WTC11 (cell line): ENCODE measurements around the gene TM2D1.

Source experiments
- CTCF ChIP-seq: fragments of 200-600 bp; IDR thresholded peaks from 2 replicates; pipeline ENCODE4 v1.8.0; 2022; ENCODE audit warnings: antibody characterized with exemption
- HMGXB4 ChIP-seq: sonication (generic); formaldehyde crosslinking; IDR thresholded peaks from 2 replicates; pipeline ENCODE4 v1.8.1; 2023; ENCODE audit warnings: mild to moderate bottlenecking, moderate library complexity, missing genetic modification reagents
- SMAD4 ChIP-seq: sonication (generic); formaldehyde crosslinking; IDR thresholded peaks from 2 replicates; pipeline ENCODE4 v1.8.0; 2022; ENCODE audit warnings: mild to moderate bottlenecking, missing genetic modification reagents
- TEAD4 ChIP-seq: sonication (generic); formaldehyde crosslinking; IDR thresholded peaks from 2 replicates; pipeline ENCODE4 v1.8.0; 2022; ENCODE audit warnings: mild to moderate bottlenecking, missing genetic modification reagents
- TF ChIP-seq, protein P1 (sequence below): sonication (generic); formaldehyde crosslinking; IDR thresholded peaks from 2 replicates; pipeline ENCODE4 v1.8.1; 2023; ENCODE audit warnings: mild to moderate bottlenecking, missing genetic modification reagents

GRCh38 chr1:61756773-61757172 lies 31.8 kb upstream of the TM2D1 start:
- TF ChIP-seq HMGXB4 (CRISPR knock-in tag) (no peak), CTCF (no peak), SMAD4 (CRISPR knock-in tag) (no peak), TEAD4 (CRISPR knock-in tag) (no peak)
- TF ChIP-seq, protein P1, sequence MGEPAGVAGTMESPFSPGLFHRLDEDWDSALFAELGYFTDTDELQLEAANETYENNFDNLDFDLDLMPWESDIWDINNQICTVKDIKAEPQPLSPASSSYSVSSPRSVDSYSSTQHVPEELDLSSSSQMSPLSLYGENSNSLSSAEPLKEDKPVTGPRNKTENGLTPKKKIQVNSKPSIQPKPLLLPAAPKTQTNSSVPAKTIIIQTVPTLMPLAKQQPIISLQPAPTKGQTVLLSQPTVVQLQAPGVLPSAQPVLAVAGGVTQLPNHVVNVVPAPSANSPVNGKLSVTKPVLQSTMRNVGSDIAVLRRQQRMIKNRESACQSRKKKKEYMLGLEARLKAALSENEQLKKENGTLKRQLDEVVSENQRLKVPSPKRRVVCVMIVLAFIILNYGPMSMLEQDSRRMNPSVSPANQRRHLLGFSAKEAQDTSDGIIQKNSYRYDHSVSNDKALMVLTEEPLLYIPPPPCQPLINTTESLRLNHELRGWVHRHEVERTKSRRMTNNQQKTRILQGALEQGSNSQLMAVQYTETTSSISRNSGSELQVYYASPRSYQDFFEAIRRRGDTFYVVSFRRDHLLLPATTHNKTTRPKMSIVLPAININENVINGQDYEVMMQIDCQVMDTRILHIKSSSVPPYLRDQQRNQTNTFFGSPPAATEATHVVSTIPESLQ (CRISPR knock-in tag) = no peak
